ENCODE results near the gene SMAD4. TPM values are rescaled to one million over a fixed set of nuclear protein-coding genes. Genes with fewer than 3 reads are reported as not detected.
A peak's percentile ranks its signal among the peaks of the same experiment; 100 is the strongest.

Gene SMAD4
- total RNA-seq, 2 experiments from 2014 or later = 97.5 to 115 TPM

DNA sequence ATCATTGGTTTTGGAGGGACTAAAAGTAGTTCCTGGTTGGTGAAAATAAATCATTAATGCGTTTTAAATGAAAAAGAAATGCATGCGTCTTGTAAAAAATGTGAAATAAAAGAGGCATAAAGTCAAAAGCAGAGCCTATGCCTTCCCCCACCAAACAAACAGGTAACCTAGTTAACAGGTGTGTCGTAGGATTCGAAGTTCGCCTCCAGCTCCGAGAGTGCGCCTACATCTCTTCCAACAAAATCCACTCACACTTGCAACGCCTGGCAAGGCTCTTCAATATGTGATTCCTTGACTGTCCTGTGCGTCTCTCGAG is 677 bp upstream of the SMAD4 start:
- CTCF ChIA-PET = interaction anchor here (0.5 to 1.2 kb wide), 3 partner anchors 11 to 51 kb away, joined by 3 to 5 read pairs (median 4); no protein-coding TSS in a partner anchor
- POLR2A ChIA-PET = interaction anchor here (1.3 to 2.1 kb wide), 2 partner anchors 118 to 151 kb away, joined by 3 to 8 read pairs; partner anchors contain the start of gene ME2
- H3K27ac Mint-ChIP-seq = peak overlapping the region; percentile 98
- no peaks in the 10 kb centered on the region for H3K9me3 Mint-ChIP-seq
- H3K36me3 Mint-ChIP-seq (ENCODE audit: low read depth) = peaks cover 25% of the 10 kb centered on the region
- H3K27me3 Mint-ChIP-seq = no peaks in the 10 kb centered on the region
- H3K4me3 Mint-ChIP-seq = peak overlapping the region; percentile 98
- peaks cover 48% of the 10 kb centered on the region for H3K4me1 Mint-ChIP-seq
- no peak for DNase-seq

GRCh38 chr18:51030537-51031258 is 685 bp downstream of the SMAD4 start:
- POLR2A ChIA-PET = interaction anchor here (0.6 to 2.1 kb wide), 6 partner anchors 8 to 152 kb away, joined by 3 to 8 read pairs (median 4); partner anchors contain the start of gene ME2
- Mint-ChIP-seq H3K4me3 (peak overlapping the region; percentile 98), H3K36me3 (ENCODE audit: low read depth) (peaks cover 36% of the 10 kb centered on the region), H3K27me3 (no peaks in the 10 kb centered on the region), H3K27ac (peak overlapping the region; percentile 93), H3K9me3 (no peaks in the 10 kb centered on the region), H3K4me1 (peaks cover 59% of the 10 kb centered on the region)
- DNase-seq = peak; percentile 69
- CTCF ChIA-PET = interaction anchor here (0.6 to 2.1 kb wide), 6 partner anchors 8 to 1213 kb away, joined by 3 to 5 read pairs (median 4); no protein-coding TSS in a partner anchor

GRCh38 chr18:51032193-51032592 is 2.2 kb downstream of the SMAD4 start:
- CTCF ChIA-PET = interaction anchor here (2.1 kb wide), 1 partner anchor 9 kb away, joined by 5 read pairs; no protein-coding TSS in a partner anchor
- Mint-ChIP-seq H3K36me3 (ENCODE audit: low read depth) (peaks cover 39% of the 10 kb centered on the region), H3K4me1 (peaks cover 68% of the 10 kb centered on the region), H3K9me3 (no peaks in the 10 kb centered on the region), H3K27me3 (no peaks in the 10 kb centered on the region), H3K4me3 (peak overlapping the region; percentile 98), H3K27ac (no peak overlapping the region)
- POLR2A ChIA-PET = no interaction called here
- no peak for DNase-seq

GRCh38 chr18:51037230-51037629 is 7.2 kb downstream of the SMAD4 start:
- no peak overlapping the region for H3K27ac Mint-ChIP-seq

GRCh38 chr18:51038110-51038509 is 8.1 kb downstream of the SMAD4 start:
- H3K4me3 Mint-ChIP-seq = no peak overlapping the region
- no peak for DNase-seq
- no peak overlapping the region for H3K27ac Mint-ChIP-seq
- no peaks in the 10 kb centered on the region for H3K27me3 Mint-ChIP-seq
- peaks cover 31% of the 10 kb centered on the region for H3K36me3 Mint-ChIP-seq (ENCODE audit: low read depth)
- CTCF ChIA-PET = interaction anchor here (1.9 kb wide), 1 partner anchor 8 kb away, joined by 5 read pairs; the partner anchor contains the start of gene SMAD4
- no peaks in the 10 kb centered on the region for H3K9me3 Mint-ChIP-seq
- peaks cover 62% of the 10 kb centered on the region for H3K4me1 Mint-ChIP-seq
- POLR2A ChIA-PET = interaction anchor here (0.6 kb wide), 1 partner anchor 82 kb away, joined by 4 read pairs; no protein-coding TSS in a partner anchor

More at GRCh38 chr18:51037230-51037629, 7.2 kb downstream of the SMAD4 start:
- POLR2A ChIA-PET = interaction anchor here (0.6 kb wide), 1 partner anchor 81 kb away, joined by 4 read pairs; no protein-coding TSS in a partner anchor
- CTCF ChIA-PET = interaction anchor here (0.6 to 1.0 kb wide), 2 partner anchors 14 to 22 kb away, joined by 3 to 4 read pairs; no protein-coding TSS in a partner anchor
- Mint-ChIP-seq H3K36me3 (ENCODE audit: low read depth) (peaks cover 30% of the 10 kb centered on the region), H3K4me3 (no peak overlapping the region), H3K9me3 (no peaks in the 10 kb centered on the region), H3K27me3 (no peaks in the 10 kb centered on the region), H3K4me1 (peaks cover 66% of the 10 kb centered on the region)
- DNase-seq = no peak

DNA sequence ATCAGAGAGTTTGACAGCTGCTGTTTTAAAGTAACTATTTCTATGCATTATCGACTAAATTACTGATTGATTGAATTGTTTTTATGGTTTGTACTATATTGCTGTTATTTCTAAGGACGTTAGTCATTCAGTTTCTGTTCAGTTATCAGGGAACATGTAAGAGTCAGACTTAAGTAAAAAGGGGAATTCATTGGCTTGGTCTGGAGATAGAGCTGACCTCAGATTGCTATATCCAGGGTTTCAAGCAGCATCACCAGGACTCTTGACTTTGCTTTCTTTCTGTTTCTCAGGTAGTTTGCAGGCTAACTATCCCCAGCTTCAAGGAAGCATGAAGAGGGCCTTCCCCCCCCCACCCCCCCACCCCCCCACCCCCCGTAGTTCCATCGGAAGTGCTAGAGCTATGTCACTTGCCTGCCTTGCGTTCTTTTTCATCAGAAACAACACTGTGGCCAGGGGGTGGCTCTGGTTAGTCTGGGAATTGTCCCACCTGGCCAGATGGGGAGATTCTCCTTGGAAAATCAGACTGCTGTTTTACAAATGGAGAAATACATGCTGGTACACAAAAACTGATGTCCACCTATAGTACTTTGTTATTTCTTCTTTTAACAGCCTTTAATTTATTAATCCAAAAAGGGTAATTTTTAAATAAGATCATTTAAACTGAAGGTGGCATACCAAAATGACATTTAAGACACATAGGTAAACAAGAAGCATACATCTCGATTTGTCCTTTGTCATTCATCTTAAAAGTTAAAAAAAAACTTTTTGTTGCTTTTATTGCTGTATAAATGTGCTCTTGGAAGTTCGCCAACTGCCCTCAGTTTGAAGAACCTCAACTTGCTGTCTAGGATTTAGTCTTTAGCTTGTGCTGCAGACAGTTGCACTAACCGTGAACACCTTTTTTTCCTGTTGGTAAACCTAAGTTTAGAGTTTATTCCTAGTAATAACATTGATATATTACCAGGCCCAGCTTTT is 9.4 kb downstream of the SMAD4 start:
- no peak for DNase-seq
- CTCF ChIA-PET = interaction anchor here (1.1 to 1.9 kb wide), 3 partner anchors 9 to 16 kb away, joined by 3 to 5 read pairs (median 5); partner anchors contain the start of gene SMAD4
- H3K27ac Mint-ChIP-seq = no peak overlapping the region
- H3K27me3 Mint-ChIP-seq = no peaks in the 10 kb centered on the region
- H3K9me3 Mint-ChIP-seq = no peaks in the 10 kb centered on the region
- POLR2A ChIA-PET = interaction anchor here (0.7 kb wide), 2 partner anchors 9 kb away, joined by 3 to 5 read pairs; partner anchors contain the start of gene SMAD4
- H3K4me1 Mint-ChIP-seq = peaks cover 54% of the 10 kb centered on the region
- peaks cover 24% of the 10 kb centered on the region for H3K36me3 Mint-ChIP-seq (ENCODE audit: low read depth)
- H3K4me3 Mint-ChIP-seq = no peak overlapping the region

- Mint-ChIP-seq H3K9me3 (no peaks in the 10 kb centered on the region), H3K27me3 (no peaks in the 10 kb centered on the region), H3K4me1 (peaks cover 51% of the 10 kb centered on the region), H3K4me3 (no peak overlapping the region), H3K27ac (no peak overlapping the region), H3K36me3 (ENCODE audit: low read depth) (peaks cover 11% of the 10 kb centered on the region)
- no peak for DNase-seq
- CTCF ChIA-PET = interaction anchor here (1.1 to 1.7 kb wide), 4 partner anchors 10 to 221 kb away, joined by 3 to 5 read pairs (median 4); no protein-coding TSS in a partner anchor
- POLR2A ChIA-PET = no interaction called here
Measured at GRCh38 chr18:51041677-51042352, 11.8 kb downstream of the SMAD4 start.

DNA sequence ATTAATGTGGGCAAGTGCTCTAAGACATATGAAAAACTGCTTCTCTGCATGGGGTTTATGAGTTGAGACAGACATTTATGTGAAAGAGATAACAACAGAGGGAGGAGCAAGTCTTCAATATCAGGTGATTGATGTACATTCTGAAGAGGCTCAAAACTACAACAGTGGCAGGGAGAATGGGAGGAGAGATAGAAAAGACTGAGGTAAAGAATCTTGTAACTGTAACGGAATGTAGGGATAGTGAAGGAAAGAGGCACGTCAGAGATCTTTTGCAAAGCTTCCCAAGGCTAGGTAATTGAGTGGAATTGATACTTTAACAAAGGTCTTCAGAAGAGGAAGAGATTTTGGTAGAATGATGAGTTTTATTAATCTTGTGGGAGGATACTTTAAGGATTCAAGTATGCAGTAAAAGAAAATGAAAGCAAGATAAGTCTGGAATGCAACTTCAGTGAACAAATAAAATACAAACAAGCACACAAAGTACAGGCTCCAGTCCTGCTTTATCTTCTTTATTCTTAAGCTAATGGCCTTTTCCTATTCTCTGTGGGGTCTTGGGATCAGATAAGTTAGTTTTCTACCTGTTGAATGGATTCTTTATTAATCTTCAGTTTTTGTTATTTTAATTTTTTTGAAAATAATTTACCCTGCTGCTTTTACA is 15.0 kb downstream of the SMAD4 start:
- H3K27ac Mint-ChIP-seq = peak overlapping the region; percentile 16
- H3K4me3 Mint-ChIP-seq = no peak overlapping the region

GRCh38 chr18:51048190-51048589 is 18.2 kb downstream of the SMAD4 start:
- Mint-ChIP-seq H3K27me3 (no peaks in the 10 kb centered on the region), H3K27ac (no peak overlapping the region), H3K36me3 (ENCODE audit: low read depth) (peaks cover 32% of the 10 kb centered on the region), H3K4me3 (no peak overlapping the region), H3K9me3 (no peaks in the 10 kb centered on the region), H3K4me1 (peaks cover 39% of the 10 kb centered on the region)
- DNase-seq = no peak
- CTCF ChIA-PET = interaction anchor here (0.7 to 0.8 kb wide), 2 partner anchors 149 to 172 kb away, joined by 3 to 4 read pairs; partner anchors contain the start of gene MEX3C
- POLR2A ChIA-PET = no interaction called here

More for the DNA sequence above, 15.0 kb downstream of the SMAD4 start:
- peaks cover 35% of the 10 kb centered on the region for H3K4me1 Mint-ChIP-seq
- no peaks in the 10 kb centered on the region for H3K27me3 Mint-ChIP-seq
- ChIA-PET CTCF (interaction anchor here (1.1 kb wide), 1 partner anchor 9 kb away, joined by 3 read pairs; no protein-coding TSS in a partner anchor), POLR2A (no interaction called here)
- no peaks in the 10 kb centered on the region for H3K9me3 Mint-ChIP-seq
- no peak for DNase-seq
- H3K36me3 Mint-ChIP-seq (ENCODE audit: low read depth) = peaks cover 25% of the 10 kb centered on the region

DNA sequence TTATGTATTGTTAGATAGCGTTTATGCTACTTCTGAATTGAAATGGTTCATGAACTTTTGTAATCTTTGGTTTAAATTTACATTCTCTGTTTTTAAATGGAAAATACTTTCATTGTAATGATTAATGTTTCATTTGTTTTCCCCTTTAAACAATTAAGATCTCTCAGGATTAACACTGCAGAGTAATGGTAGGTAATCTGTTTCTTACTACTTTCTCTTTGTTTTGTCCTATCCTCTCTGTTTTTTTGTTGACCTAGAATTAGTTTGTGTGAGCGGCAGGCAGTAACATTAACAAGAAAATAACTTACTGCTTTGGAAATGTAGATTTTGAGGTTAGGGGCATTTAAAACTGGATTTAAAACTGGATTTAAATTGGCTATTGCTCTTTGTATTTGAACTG is 19.1 kb downstream of the SMAD4 start:
- POLR2A ChIA-PET = no interaction called here

DNA sequence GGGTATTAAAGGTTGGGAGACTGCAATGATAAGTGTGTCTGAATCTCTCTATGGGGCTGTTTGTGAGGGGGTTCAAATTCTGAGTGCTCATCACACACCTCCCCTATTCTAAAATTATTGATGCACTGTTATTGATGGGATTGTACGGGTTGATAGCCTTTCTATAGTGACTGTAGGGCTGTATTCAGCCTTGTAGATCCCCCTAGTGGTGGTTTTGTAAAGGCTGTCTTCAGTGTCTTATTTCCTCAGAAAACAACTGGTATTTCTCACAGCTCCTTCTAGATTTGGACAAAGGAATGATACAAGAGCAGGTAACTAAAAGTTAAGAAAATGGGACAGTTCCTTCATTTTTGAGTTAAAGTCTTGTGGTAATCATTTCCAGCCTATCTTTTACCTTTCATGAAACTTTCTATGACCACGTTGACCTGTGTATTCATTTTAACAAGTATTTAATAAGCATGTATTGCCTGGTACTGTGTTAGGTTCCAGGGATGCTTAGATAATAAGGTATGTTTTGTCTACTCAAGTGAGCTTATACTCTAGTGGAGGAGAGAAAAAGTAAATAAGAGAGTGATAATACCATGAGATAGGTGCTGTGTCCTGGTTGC is 21.2 kb downstream of the SMAD4 start:
- no peaks in the 10 kb centered on the region for H3K9me3 Mint-ChIP-seq
- peaks cover 34% of the 10 kb centered on the region for H3K4me1 Mint-ChIP-seq
- CTCF ChIA-PET = interaction anchor here (0.6 to 1.4 kb wide), 8 partner anchors 9 to 230 kb away, joined by 3 to 8 read pairs (median 4); partner anchors contain the start of gene SMAD4
- H3K36me3 Mint-ChIP-seq (ENCODE audit: low read depth) = peaks cover 41% of the 10 kb centered on the region
- no peaks in the 10 kb centered on the region for H3K27me3 Mint-ChIP-seq
- DNase-seq = peak; percentile 53
- POLR2A ChIA-PET = no interaction called here
- no peak overlapping the region for H3K4me3 Mint-ChIP-seq
- H3K27ac Mint-ChIP-seq = no peak overlapping the region

More for the DNA sequence above, 19.1 kb downstream of the SMAD4 start:
- Mint-ChIP-seq H3K4me3 (no peak overlapping the region), H3K27ac (no peak overlapping the region), H3K27me3 (no peaks in the 10 kb centered on the region), H3K4me1 (peaks cover 46% of the 10 kb centered on the region), H3K36me3 (ENCODE audit: low read depth) (peaks cover 33% of the 10 kb centered on the region), H3K9me3 (no peaks in the 10 kb centered on the region)
- no peak for DNase-seq
- CTCF ChIA-PET = no interaction called here

Measured in activated CD4-positive, alpha-beta T cell treated with anti-CD3 and anti-CD28 coated beads, Interleukin-2, amount 10 ng/mL, durations not matched to agents 7 days and 5 days (primary cell).